Esophagus muscularis mucosa (tissue), 4 donors: ENCODE measurements around the gene OR4C13. TPM values are rescaled to one million over a fixed set of nuclear protein-coding genes. Genes with fewer than 3 reads are reported as not detected.
"Not testable (repeated sequence)": the region's sequence is repeated elsewhere in the genome, so short reads cannot be mapped to it uniquely, and the experiment has no call there.

Source experiments
- DNase-seq: peaks from one replicate; pipeline ENCODE4 v3.0.0-alpha.2; 2017; ENCODE audit errors: extremely low spot score
- H3K27ac ChIP-seq, 4 donors: fragments of 200-600 bp; sonication (generic); replicated peaks in 1 of 4; 1 replicate in 3 of 4; 2 replicates in 1 of 4; pipeline ENCODE4 v1.5.1; 2016 to 2019; ENCODE audit warnings: mild to moderate bottlenecking in 1 of 4
- H3K27me3 ChIP-seq, 4 donors: fragments of 200-600 bp; sonication (generic); one replicate each; pipeline versions ENCODE4 v1.5.1 to v1.6.0; 2016 to 2019
- H3K36me3 ChIP-seq, 4 donors: fragments of 200-600 bp; sonication (generic); one replicate each; pipeline ENCODE4 v1.5.1; 2016 to 2019
- H3K4me1 ChIP-seq, 4 donors: fragments of 200-600 bp; sonication (generic); one replicate each; pipeline ENCODE4 v1.5.1; 2016 to 2019
- H3K4me3 ChIP-seq, 4 donors: fragments of 200-600 bp; sonication (generic); 1 replicate in 2 of 4; 2 replicates in 2 of 4; pipeline ENCODE4 v1.5.1; 2016 to 2019; ENCODE audit warnings: mild to moderate bottlenecking in 4 of 4, moderate library complexity in 1 of 4
- H3K9me3 ChIP-seq, 4 donors: fragments of 200-600 bp; sonication (generic); 1 replicate in 3 of 4; 2 replicates in 1 of 4; pipeline ENCODE4 v1.5.1; 2016 to 2019
- EP300 ChIP-seq: sonication (generic); formaldehyde crosslinking; IDR thresholded peaks from one replicate; pipeline ENCODE4 v1.6.1; 2017; ENCODE audit warnings: antibody characterized with exemption
- POLR2A ChIP-seq: fragments of 450-650 bp; IDR thresholded peaks from one replicate; pipeline ENCODE4 v1.6.1; 2017; ENCODE audit warnings: antibody characterized with exemption, moderate library complexity, mild to moderate bottlenecking, low read depth
- POLR2AphosphoS5 ChIP-seq, 2 donors: sonication (generic); formaldehyde crosslinking; IDR thresholded peaks; one replicate each; pipeline ENCODE4 v1.6.1; 2017; ENCODE audit warnings: antibody characterized with exemption in 2 of 2
- WGBS: methylation state at CpG from one replicate; pipeline ENCODE4 v1.1.5; 2018; 5-methylcytosine and 5-hydroxymethylcytosine counted together
- intact Hi-C: fragments of 100-400 bp; cut with DNase I; formaldehyde crosslinking; loops from one replicate; pipeline ENCODE4 v1.15.1; 2023
- total RNA-seq, 4 donors: library from RNA; depleted of rRNA; stranded (reverse); fragments of >200 nt; gene quantifications; one replicate each; pipeline versions ENCODE4 v1.1.0 to v1.2.1, GENCODE V29; 2016
- TF ChIP-seq, protein P1 (sequence below), 3 experiments: fragments of 200-600 bp in 2 of 3; fragments of 450-650 bp in 1 of 3; sonication (generic) in 2 of 3; IDR thresholded peaks; one replicate each; pipeline ENCODE4 v1.5.1; 2017 to 2019; ENCODE audit warnings: antibody characterized with exemption in 3 of 3, mild to moderate bottlenecking in 2 of 3, moderate library complexity in 1 of 3

Gene OR4C13
- total RNA-seq = not detected

DNA sequence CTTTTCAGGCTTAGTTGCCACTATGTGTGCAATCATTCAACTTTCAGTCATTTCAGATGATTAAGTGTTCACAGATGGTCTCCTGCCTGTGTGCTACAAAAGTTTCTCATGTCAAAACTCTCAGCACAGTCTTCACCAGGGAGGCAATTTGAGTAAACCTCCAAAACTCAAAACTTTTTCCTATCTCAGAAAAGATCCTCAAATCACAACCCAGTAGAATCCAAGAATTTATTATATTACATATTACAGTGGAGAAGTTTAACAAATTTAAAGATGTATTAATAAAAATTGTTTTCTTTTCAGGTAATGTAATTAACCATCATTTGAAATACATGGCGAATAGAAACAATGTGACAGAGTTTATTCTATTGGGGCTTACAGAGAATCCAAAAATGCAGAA lies at the start of gene OR4C13:
Gene OR4C13 (plus strand): TSS at position 301 of the 400 bp plus-strand sequence. CDS start 32 bp downstream, at position 333.
- TF ChIP-seq, protein P1, sequence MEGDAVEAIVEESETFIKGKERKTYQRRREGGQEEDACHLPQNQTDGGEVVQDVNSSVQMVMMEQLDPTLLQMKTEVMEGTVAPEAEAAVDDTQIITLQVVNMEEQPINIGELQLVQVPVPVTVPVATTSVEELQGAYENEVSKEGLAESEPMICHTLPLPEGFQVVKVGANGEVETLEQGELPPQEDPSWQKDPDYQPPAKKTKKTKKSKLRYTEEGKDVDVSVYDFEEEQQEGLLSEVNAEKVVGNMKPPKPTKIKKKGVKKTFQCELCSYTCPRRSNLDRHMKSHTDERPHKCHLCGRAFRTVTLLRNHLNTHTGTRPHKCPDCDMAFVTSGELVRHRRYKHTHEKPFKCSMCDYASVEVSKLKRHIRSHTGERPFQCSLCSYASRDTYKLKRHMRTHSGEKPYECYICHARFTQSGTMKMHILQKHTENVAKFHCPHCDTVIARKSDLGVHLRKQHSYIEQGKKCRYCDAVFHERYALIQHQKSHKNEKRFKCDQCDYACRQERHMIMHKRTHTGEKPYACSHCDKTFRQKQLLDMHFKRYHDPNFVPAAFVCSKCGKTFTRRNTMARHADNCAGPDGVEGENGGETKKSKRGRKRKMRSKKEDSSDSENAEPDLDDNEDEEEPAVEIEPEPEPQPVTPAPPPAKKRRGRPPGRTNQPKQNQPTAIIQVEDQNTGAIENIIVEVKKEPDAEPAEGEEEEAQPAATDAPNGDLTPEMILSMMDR (IDR thresholded peaks at IDR 0.05) = no peak
- TF ChIP-seq POLR2A (no peak), POLR2AphosphoS5 (IDR thresholded peaks at IDR 0.05) (no peak), EP300 (no peak)
- Histone ChIP-seq H3K9me3 (peaks cover 0 to 3% (median 0%) of the 10 kb centered on the region in 4 donors), H3K27ac (no peak within 1 kb of the TSS), H3K4me1 (no peaks in the 10 kb centered on the region), H3K36me3 (no peaks in the 10 kb centered on the region), H3K27me3 (no peaks in the 10 kb centered on the region), H3K4me3 (no peak within 1 kb of the TSS)
- DNase-seq = no peak
- intact Hi-C loops = no loop called here
- WGBS = 31% methylated on average over 1 of the region's 1 CpG

DNA sequence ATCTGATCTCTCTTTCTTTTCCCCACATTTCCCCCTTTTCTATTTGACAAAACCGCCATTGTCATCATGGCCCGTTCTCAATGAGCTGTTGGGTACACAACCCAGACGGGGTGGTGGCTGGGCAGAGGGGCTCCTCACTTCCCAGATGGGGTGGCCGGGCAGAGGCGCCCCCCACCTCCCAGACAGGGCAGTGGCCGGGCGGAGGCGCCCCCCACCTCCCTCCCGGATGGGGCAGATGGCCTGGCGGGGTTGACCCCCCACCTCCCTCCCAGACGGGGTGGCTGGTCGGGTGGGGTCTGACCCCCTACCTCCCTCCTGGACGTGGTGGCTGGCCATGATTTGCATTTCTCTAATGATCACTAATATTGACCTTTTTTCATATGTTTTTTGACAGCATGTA lies 40.7 kb upstream of the OR4C13 start:
- H3K4me1 ChIP-seq, DNase-seq, H3K9me3 ChIP-seq, H3K27me3 ChIP-seq, H3K27ac ChIP-seq, intact Hi-C loops, H3K4me3 ChIP-seq, H3K36me3 ChIP-seq: not testable (repeated sequence)
- 90% methylated on average over 10 of the region's 13 CpGs for WGBS

DNA sequence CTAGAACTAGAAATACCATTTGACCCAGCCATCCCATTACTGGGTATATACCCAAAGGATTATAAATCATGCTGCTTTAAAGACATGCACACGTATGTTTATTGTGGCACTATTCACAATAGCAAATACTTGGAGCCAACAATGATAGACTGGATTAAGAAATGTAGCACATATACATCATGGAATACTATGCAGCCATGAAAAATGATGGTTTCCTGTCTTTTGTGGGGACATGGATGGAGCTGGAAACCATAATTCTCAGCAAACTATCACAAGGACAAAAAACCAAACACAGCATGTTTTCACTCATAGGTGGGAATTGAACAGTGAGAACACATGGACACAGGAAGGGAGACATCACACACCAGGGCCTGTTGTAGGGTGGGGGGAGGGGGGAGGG lies 3.5 kb upstream of the OR4C13 start:
- H3K4me3 ChIP-seq, DNase-seq, intact Hi-C loops, H3K27ac ChIP-seq, H3K27me3 ChIP-seq, H3K36me3 ChIP-seq, H3K4me1 ChIP-seq: not testable (repeated sequence)
- WGBS = 64% methylated on average over 1 of the region's 1 CpG
- peaks cover 0 to 15% (median 1%) of the 10 kb centered on the region in 4 donors for H3K9me3 ChIP-seq

DNA sequence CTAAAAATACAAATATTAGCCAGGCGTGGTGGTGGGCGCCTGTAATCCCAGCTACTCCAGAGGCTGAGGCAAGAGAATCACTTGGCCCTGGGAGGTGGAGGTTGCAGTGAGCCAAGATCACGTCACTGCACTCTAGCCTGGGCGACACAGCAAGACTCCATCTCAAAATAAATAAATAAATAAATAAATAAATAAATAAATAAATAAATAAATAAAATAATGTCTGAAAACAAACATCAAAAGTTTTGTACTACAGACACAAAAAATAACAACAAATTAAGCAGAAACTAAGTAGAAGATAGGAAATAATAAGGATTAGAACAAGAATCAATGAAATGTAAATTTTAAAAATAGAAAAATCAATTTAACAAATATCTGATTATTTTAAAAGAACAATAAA lies 21.2 kb downstream of the OR4C13 start:
- H3K9me3 ChIP-seq, intact Hi-C loops, H3K27ac ChIP-seq, DNase-seq, H3K4me1 ChIP-seq, H3K36me3 ChIP-seq, H3K4me3 ChIP-seq, H3K27me3 ChIP-seq: not testable (repeated sequence)
- WGBS = 82% methylated on average over 4 of the region's 4 CpGs

DNA sequence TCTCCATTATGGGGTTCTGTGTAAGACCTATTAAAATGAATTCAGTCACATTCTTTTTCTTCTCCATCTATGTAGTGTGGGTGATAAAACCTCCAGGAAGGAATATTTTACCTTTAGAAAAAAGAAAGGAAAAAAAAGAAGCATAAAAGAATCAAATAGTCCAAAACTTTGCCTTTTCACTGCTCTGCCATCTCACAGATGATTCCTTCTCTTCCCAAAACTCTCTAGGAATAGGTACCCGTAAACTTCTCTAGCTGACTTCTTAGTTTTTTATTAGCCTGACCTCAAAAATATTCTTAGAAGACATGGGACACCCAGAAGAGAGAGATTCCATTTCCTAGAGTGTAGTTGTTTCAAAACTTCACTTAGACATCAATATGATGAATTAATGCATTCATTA lies 30.2 kb downstream of the OR4C13 start, which contains the start of gene OR4C12:
Gene OR4C12 (minus strand): TSS at position 101 of the 400 bp plus-strand sequence. CDS start 34 bp downstream, at position 67.
- H3K36me3 ChIP-seq, intact Hi-C loops, H3K27ac ChIP-seq, H3K4me1 ChIP-seq, H3K27me3 ChIP-seq, DNase-seq, H3K4me3 ChIP-seq, H3K9me3 ChIP-seq: not testable (repeated sequence)
- WGBS = 58% methylated on average over 1 of the region's 1 CpG

DNA sequence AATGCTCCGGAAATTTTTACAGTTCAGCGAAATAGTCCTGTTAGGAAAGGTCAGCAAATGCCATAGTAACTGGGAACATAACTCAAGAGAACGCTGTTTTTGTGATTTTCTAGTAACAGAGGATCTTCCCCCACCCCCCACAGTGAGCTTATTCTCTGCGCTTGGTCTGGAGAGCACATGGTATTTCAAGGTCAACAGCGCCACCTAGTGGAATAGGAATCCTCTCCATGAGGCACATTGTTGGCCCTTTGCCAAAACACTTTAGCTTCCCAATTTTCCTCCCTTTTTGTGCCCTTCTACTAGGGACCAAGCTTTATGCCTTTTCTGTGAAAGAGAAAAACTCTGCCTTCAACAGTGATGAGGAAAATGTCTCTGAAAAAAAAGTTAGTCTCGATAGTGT lies 43.4 kb downstream of the OR4C13 start:
- intact Hi-C loops = no loop called here
- no peak for TF ChIP-seq EP300
- TF ChIP-seq, protein P1 (IDR thresholded peaks at IDR 0.05) = peak in 1 of 3 experiments; percentile 40
- peaks cover 0 to 11% (median 0%) of the 10 kb centered on the region in 4 donors for H3K9me3 ChIP-seq
- 41% methylated on average over 6 of the region's 6 CpGs for WGBS
- H3K27ac ChIP-seq = no peak overlapping the region
- H3K27me3 ChIP-seq = no peaks in the 10 kb centered on the region
- H3K4me3 ChIP-seq = no peak overlapping the region
- no peak for DNase-seq
- no peaks in the 10 kb centered on the region for H3K36me3 ChIP-seq
- no peaks in the 10 kb centered on the region for H3K4me1 ChIP-seq

Other genes starting within 250 kb of the OR4C13 start
- gene OR4C12, start 30.1 kb downstream of the OR4C13 start, total RNA-seq = not detected
- gene OR4C45, start 80.5 kb downstream of the OR4C13 start, total RNA-seq = not detected